Thoracic aorta (tissue), 2 donors: ENCODE results near the gene SSTR3. TPM values are rescaled to one million over a fixed set of nuclear protein-coding genes. Genes with fewer than 3 reads are reported as not detected.

ENCODE experiments used
- ATAC-seq: fragments of 150-250 bp; one replicate; pipeline ENCODE4 v1.8.0; 2017; ENCODE audit warnings: low read depth; ENCODE audit not compliant: insufficient number of reproducible peaks, low FRiP score
- DNase-seq: peaks from one replicate; pipeline ENCODE4 v3.0.0-alpha.2; 2020; ENCODE audit warnings: low spot score
- H3K27ac ChIP-seq, 2 donors: fragments of 200-600 bp; sonication (generic); 1 replicate in 1 of 2; 2 replicates in 1 of 2; pipeline ENCODE4 v1.5.1; 2016; ENCODE audit warnings: mild to moderate bottlenecking in 2 of 2, moderate library complexity in 2 of 2
- H3K27me3 ChIP-seq: fragments of 200-600 bp; sonication (generic); replicated peaks from 2 replicates; pipeline ENCODE4 v1.6.0; 2016; ENCODE audit warnings: mild to moderate bottlenecking; ENCODE audit not compliant: insufficient read depth
- H3K36me3 ChIP-seq: fragments of 200-600 bp; sonication (generic); one replicate; pipeline ENCODE4 v1.5.1; 2016
- H3K4me1 ChIP-seq, 2 donors: fragments of 200-600 bp; sonication (generic); 1 replicate in 1 of 2; 2 replicates in 1 of 2; pipeline versions ENCODE4 v1.5.1 to v1.6.0; 2016; ENCODE audit warnings: low read depth in 2 of 2, mild to moderate bottlenecking in 1 of 2; ENCODE audit not compliant: control insufficient read depth in 1 of 2
- H3K4me3 ChIP-seq: fragments of 200-600 bp; sonication (generic); 2 replicates; pipeline ENCODE4 v1.5.1; 2016; ENCODE audit warnings: mild to moderate bottlenecking
- H3K9me3 ChIP-seq: fragments of 200-600 bp; sonication (generic); 2 replicates; pipeline ENCODE4 v1.5.1; 2016
- CTCF ChIP-seq: fragments of 200-600 bp; sonication (generic); IDR thresholded peaks from one replicate; pipeline ENCODE4 v1.5.1; 2019; ENCODE audit warnings: antibody characterized with exemption
- total RNA-seq, 2 donors: library from RNA; depleted of rRNA; stranded (reverse); fragments of >200 nt; gene quantifications; one replicate each; pipeline versions ENCODE4 v1.1.0 to v1.2.3, GENCODE V29; 2016

The SSTR3 gene
- total RNA-seq, 2 donors from 2014 or later: not detected

- TF ChIP-seq CTCF: no peak
- Histone ChIP-seq H3K27ac (no peak overlapping the region), H3K36me3 (no peaks in the 10 kb centered on the region), H3K4me3 (no peak overlapping the region), H3K4me1 (peaks cover 9 to 16% of the 10 kb centered on the region in 2 donors), H3K27me3 (no peaks in the 10 kb centered on the region), H3K9me3 (no peaks in the 10 kb centered on the region)
- DNase-seq (no peak), ATAC-seq (no peak)
Measured at GRCh38 chr22:37179622-37180420, 32.5 kb downstream of the SSTR3 start.

GRCh38 chr22:37179126-37179470 is 33.2 kb downstream of the SSTR3 start:
- TF ChIP-seq CTCF: no peak
- no peak for ATAC-seq
- Histone ChIP-seq H3K36me3 (no peaks in the 10 kb centered on the region), H3K4me1 (peaks cover 9 to 16% of the 10 kb centered on the region in 2 donors), H3K27ac (no peak overlapping the region), H3K9me3 (no peaks in the 10 kb centered on the region), H3K27me3 (no peaks in the 10 kb centered on the region), H3K4me3 (no peak overlapping the region)
- DNase-seq: no peak

- no peaks in the 10 kb centered on the region for H3K27me3 ChIP-seq
- TF ChIP-seq CTCF: no peak
- no peak overlapping the region for H3K4me3 ChIP-seq
- no peaks in the 10 kb centered on the region for H3K9me3 ChIP-seq
- ATAC-seq (no peak), DNase-seq (no peak)
- H3K4me1 ChIP-seq: peaks cover 9 to 16% of the 10 kb centered on the region in 2 donors
- H3K36me3 ChIP-seq: no peaks in the 10 kb centered on the region
- no peak overlapping the region for H3K27ac ChIP-seq
Measured at GRCh38 chr22:37178350-37179125, 33.7 kb downstream of the SSTR3 start.

- no peak overlapping the region for H3K4me3 ChIP-seq
- H3K27me3 ChIP-seq: no peaks in the 10 kb centered on the region
- H3K4me1 ChIP-seq: peaks cover 9 to 16% of the 10 kb centered on the region in 2 donors
- DNase-seq: no peak
- H3K27ac ChIP-seq: no peak overlapping the region
- no peaks in the 10 kb centered on the region for H3K9me3 ChIP-seq
- TF ChIP-seq CTCF: no peak
- H3K36me3 ChIP-seq: no peaks in the 10 kb centered on the region
- ATAC-seq: no peak
Measured at GRCh38 chr22:37177755-37178154, 34.5 kb downstream of the SSTR3 start.

GRCh38 chr22:37177221-37177620 is 35.1 kb downstream of the SSTR3 start:
- Histone ChIP-seq H3K27me3 (no peaks in the 10 kb centered on the region), H3K9me3 (no peaks in the 10 kb centered on the region), H3K36me3 (no peaks in the 10 kb centered on the region), H3K27ac (no peak overlapping the region), H3K4me3 (no peak overlapping the region), H3K4me1 (peaks cover 9 to 16% of the 10 kb centered on the region in 2 donors)
- TF ChIP-seq CTCF: no peak
- DNase-seq (no peak), ATAC-seq (no peak)
